HUES64 (cell line): ENCODE measurements around the gene SUPT3H. TPM values are rescaled to one million over a fixed set of nuclear protein-coding genes. Genes with fewer than 3 reads are reported as not detected.

Experiments
- H3K27ac ChIP-seq: 2 replicates; pipeline ENCODE4 v1.7.0; 2013; ENCODE audit warnings: low read depth, low read length, inconsistent platforms
- H3K27me3 ChIP-seq: 2 replicates; pipeline ENCODE4 v1.6.1; 2013; ENCODE audit warnings: mild to moderate bottlenecking, low read length; ENCODE audit not compliant: insufficient read depth
- H3K36me3 ChIP-seq: 2 replicates; pipeline ENCODE4 v1.6.1; 2013; ENCODE audit warnings: mild to moderate bottlenecking, low read length; ENCODE audit not compliant: insufficient read depth
- H3K4me1 ChIP-seq: 2 replicates; pipeline ENCODE4 v1.6.1; 2013; ENCODE audit warnings: mild to moderate bottlenecking, low read length, moderate library complexity; ENCODE audit not compliant: insufficient read depth
- H3K4me3 ChIP-seq: 2 replicates; pipeline ENCODE4 v1.5.1; 2013; ENCODE audit warnings: mild to moderate bottlenecking, low read length, moderate library complexity
- H3K9ac ChIP-seq: 2 replicates; pipeline ENCODE4 v1.6.1; 2013; ENCODE audit warnings: mild to moderate bottlenecking, low read depth, low read length
- H3K9me3 ChIP-seq: 2 replicates; pipeline ENCODE4 v1.6.1; 2013; ENCODE audit warnings: low read depth, low read length; ENCODE audit not compliant: insufficient read depth
- WGBS: fragments of 150-250, 120-280 bp; methylation state at CpG from one replicate; pipeline ENCODE4 v1.1.7; 2013; ENCODE audit warnings: missing lambda C conversion rate; 5-methylcytosine and 5-hydroxymethylcytosine counted together
- polyA plus RNA-seq, 2 experiments: library from polyadenylated mRNA; stranded (reverse); fragments of 50-300 nt; gene quantifications; one replicate each; pipeline ENCODE4 v1.2.3, GENCODE V29; 2013

SUPT3H gene
- polyA plus RNA-seq (2013, experiment 1 of 2): 19.8 TPM
- 19.3 TPM for polyA plus RNA-seq (2013, experiment 2 of 2)

- no peaks in the 10 kb centered on the region for H3K27me3 ChIP-seq
- under 1% methylated on average over 74 of the region's 75 CpGs for WGBS
- no peaks in the 10 kb centered on the region for H3K36me3 ChIP-seq
- H3K4me3 ChIP-seq: peak within 1 kb of the TSS; percentile 95
- H3K27ac ChIP-seq: peak within 1 kb of the TSS; percentile 92
- H3K9me3 ChIP-seq: no peaks in the 10 kb centered on the region
- peaks cover 17% of the 10 kb centered on the region for H3K4me1 ChIP-seq
- peak within 1 kb of the TSS; percentile 89 for H3K9ac ChIP-seq
Measured at GRCh38 chr6:45377554-45378333, at the start of gene SUPT3H. TSS of gene SUPT3H (minus strand) at chr6:45377934.

- H3K27ac ChIP-seq: no peak overlapping the region
- H3K27me3 ChIP-seq: peaks cover 55% of the 10 kb centered on the region
- WGBS: 70% methylated on average over 3 of the region's 4 CpGs
- H3K36me3 ChIP-seq: no peaks in the 10 kb centered on the region
- H3K4me1 ChIP-seq: peaks cover 2% of the 10 kb centered on the region; the same call in 1 of the 2 replicates
- no peak overlapping the region for H3K9ac ChIP-seq
- H3K4me3 ChIP-seq: no peak overlapping the region
- H3K9me3 ChIP-seq: no peaks in the 10 kb centered on the region
Measured at GRCh38 chr6:45426251-45426650, 48.5 kb upstream of the SUPT3H start.

DNA sequence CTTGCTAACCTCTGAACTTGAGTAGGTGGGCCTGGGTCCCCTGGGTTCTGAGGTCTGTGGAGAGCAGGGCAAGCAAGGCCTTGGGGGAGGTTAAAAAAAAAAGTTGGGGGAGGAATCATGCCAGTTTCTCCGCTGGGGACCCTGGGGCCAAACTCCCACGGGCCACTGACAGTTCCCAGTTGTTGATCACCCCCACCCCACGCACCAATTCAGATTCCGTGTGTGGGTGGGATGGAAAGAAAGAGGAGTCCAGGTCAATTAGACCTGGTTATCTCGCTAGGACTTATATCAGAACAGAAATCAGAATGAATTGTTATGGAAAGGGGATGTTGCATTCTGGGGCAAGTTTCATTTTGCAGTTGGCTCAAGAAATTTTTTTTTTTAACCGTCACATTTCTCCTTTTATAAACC lies 46.7 kb upstream of the SUPT3H start:
- Histone ChIP-seq H3K4me3 (peak overlapping the region; percentile 87), H3K9me3 (no peaks in the 10 kb centered on the region), H3K27me3 (peaks cover 73% of the 10 kb centered on the region), H3K9ac (no peak overlapping the region), H3K4me1 (peaks cover 13% of the 10 kb centered on the region), H3K27ac (no peak overlapping the region), H3K36me3 (no peaks in the 10 kb centered on the region)
- WGBS: 60% methylated on average over 3 of the region's 6 CpGs

DNA sequence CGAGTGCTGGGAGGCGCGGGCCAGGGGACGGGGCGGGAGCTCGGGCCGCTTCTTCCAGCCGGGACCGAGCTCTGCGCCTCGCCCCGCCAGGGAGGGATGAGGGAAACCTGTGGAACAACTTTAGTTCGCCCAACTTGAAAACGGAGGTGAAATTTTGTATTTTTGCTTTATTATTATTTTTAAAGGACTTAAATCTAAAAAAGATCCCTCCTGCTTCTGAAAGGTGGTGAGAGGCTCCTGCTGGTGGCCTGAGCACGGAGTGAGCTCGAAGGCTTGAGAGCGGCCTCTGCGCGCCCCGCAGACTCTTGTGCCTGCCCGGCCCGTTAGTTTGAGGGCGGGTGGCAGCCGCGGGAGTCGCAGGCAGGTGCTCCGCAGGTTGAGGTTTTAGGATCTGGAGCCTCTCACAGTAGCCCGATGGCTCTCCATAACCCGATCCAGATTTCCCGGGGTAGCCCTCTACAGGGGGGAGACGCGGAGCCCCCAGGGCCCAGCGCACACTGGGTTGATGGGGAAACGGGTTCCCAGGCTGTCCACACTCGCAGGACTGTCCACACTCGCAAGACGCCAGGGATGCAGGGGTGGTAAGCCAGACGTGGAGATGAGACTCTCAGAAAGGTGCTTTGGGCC lies 46.2 kb upstream of the SUPT3H start:
- H3K36me3 ChIP-seq: no peaks in the 10 kb centered on the region
- no peak overlapping the region for H3K9ac ChIP-seq
- WGBS: 6% methylated on average over 37 of the region's 38 CpGs
- H3K27me3 ChIP-seq: peaks cover 78% of the 10 kb centered on the region
- peaks cover 17% of the 10 kb centered on the region for H3K4me1 ChIP-seq
- H3K9me3 ChIP-seq: no peaks in the 10 kb centered on the region
- H3K4me3 ChIP-seq: peak overlapping the region; percentile 87
- no peak overlapping the region for H3K27ac ChIP-seq

GRCh38 chr6:45423111-45423823 lies 45.5 kb upstream of the SUPT3H start:
- peak overlapping the region; percentile 43; the same call in 1 of the 2 replicates for H3K9ac ChIP-seq
- peak overlapping the region; percentile 87 for H3K4me3 ChIP-seq
- WGBS: under 1% methylated on average over 62 of the region's 62 CpGs
- H3K4me1 ChIP-seq: peaks cover 18% of the 10 kb centered on the region
- H3K36me3 ChIP-seq: no peaks in the 10 kb centered on the region
- H3K9me3 ChIP-seq: no peaks in the 10 kb centered on the region
- H3K27ac ChIP-seq: no peak overlapping the region
- peaks cover 85% of the 10 kb centered on the region for H3K27me3 ChIP-seq

DNA sequence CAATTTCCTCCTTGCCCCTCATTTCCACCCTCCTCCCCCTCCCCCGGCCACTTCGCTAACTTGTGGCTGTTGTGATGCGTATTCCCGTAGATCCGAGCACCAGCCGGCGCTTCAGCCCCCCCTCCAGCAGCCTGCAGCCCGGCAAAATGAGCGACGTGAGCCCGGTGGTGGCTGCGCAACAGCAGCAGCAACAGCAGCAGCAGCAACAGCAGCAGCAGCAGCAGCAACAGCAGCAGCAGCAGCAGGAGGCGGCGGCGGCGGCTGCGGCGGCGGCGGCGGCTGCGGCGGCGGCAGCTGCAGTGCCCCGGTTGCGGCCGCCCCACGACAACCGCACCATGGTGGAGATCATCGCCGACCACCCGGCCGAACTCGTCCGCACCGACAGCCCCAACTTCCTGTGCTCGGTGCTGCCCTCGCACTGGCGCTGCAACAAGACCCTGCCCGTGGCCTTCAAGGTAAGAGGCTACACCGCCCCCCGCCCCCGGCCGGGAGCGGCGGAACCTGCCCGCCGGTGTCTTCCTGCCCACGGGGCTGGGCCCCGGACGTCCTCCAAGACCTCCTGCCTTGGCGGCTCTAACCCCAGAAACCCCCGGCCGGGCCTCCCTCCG lies 44.9 kb upstream of the SUPT3H start:
- Histone ChIP-seq H3K4me1 (peaks cover 18% of the 10 kb centered on the region), H3K27ac (no peak overlapping the region), H3K4me3 (peak overlapping the region; percentile 87), H3K27me3 (peaks cover 92% of the 10 kb centered on the region), H3K36me3 (no peaks in the 10 kb centered on the region), H3K9ac (0 out of 2 replicates have a peak overlapping the region, but pooled peaks have one; percentile 43), H3K9me3 (no peaks in the 10 kb centered on the region)
- under 1% methylated on average over 55 of the region's 55 CpGs for WGBS

DNA sequence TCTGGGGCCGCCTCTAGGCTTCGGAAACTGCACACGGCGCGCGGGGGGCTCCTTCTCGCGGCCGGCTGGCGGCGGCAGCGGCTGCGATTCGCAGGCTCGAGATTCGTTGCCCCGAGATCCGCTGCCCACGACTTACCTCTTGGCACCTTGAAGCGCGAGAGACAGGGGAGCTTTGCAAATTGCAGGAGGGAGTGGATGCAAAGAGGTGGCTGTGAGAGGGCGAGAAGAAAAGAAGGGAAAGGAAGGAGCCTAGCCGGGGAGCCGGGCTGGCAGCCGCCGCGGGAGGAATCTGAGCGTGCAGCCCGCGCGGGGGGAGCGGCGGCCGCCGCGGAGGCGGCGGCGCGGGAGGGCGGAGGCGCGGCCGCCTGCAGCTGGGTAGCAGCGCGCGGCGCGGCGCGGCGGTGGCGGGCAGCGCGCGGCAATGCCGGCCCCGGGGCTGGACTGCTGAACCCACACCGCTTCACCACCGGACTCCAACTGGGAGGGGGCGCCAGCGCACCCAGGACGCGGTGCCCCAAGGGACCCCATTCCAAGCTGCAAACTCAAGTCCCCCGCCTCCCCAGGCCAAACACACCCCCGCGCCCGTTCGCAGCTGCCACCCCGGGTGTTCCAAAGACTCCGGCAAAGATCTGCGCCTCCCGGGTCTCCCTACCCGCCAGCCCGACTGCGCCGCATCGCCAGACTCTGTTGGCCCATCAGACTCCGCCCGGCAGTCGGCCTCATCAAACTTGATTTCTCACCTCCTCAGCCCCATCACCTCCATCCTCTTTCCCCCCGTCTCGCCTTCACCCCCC lies 44.2 kb upstream of the SUPT3H start:
- under 1% methylated on average over 83 of the region's 83 CpGs for WGBS
- Histone ChIP-seq H3K36me3 (no peaks in the 10 kb centered on the region), H3K27ac (no peak overlapping the region), H3K9ac (no peak overlapping the region), H3K4me1 (peaks cover 18% of the 10 kb centered on the region), H3K27me3 (peaks cover 99% of the 10 kb centered on the region), H3K9me3 (no peaks in the 10 kb centered on the region), H3K4me3 (peak overlapping the region; percentile 87)

GRCh38 chr6:45420909-45421708 lies 43.4 kb upstream of the SUPT3H start:
- Histone ChIP-seq H3K9me3 (no peaks in the 10 kb centered on the region), H3K27ac (no peak overlapping the region), H3K4me3 (peak overlapping the region; percentile 87), H3K36me3 (no peaks in the 10 kb centered on the region), H3K4me1 (peaks cover 18% of the 10 kb centered on the region), H3K27me3 (peaks cover 99% of the 10 kb centered on the region), H3K9ac (no peak overlapping the region)
- 1% methylated on average over 16 of the region's 19 CpGs for WGBS

- WGBS: 4% methylated on average over 38 of the region's 40 CpGs
- H3K9me3 ChIP-seq: no peaks in the 10 kb centered on the region
- H3K36me3 ChIP-seq: no peaks in the 10 kb centered on the region
- no peak overlapping the region for H3K27ac ChIP-seq
- H3K4me3 ChIP-seq: peak overlapping the region; percentile 87
- peaks cover 91% of the 10 kb centered on the region for H3K27me3 ChIP-seq
- no peak overlapping the region for H3K9ac ChIP-seq
- peaks cover 18% of the 10 kb centered on the region for H3K4me1 ChIP-seq
Measured at GRCh38 chr6:45420083-45420908, 42.6 kb upstream of the SUPT3H start.
